IMR-90 (cell line): ENCODE measurements around the gene ASB13. TPM values are rescaled to one million over a fixed set of nuclear protein-coding genes. Genes with fewer than 3 reads are reported as not detected.

Experiments used
- ATAC-seq: fragments of 200-7000 bp; cut with Tn5 transposase; 2 replicates; pipeline ENCODE4 v1.9.1; 2020; ENCODE audit warnings: low read depth, mild to moderate bottlenecking, moderate library complexity
- BruUV-seq: library from RNA; stranded (reverse); fragments of 400-500 nt; replicated peaks from 2 replicates; lab custom pipeline; 2021; lab: Mats Ljungman, UMichigan
- CTCF ChIA-PET: fragments of 300-600 bp; formaldehyde crosslinking; extraction: SDS; loops from one replicate; lab custom pipeline; 2021; ENCODE audit warnings: antibody characterized with exemption; lab: Yijun Ruan, JAX
- POLR2A ChIA-PET: fragments of 300-600 bp; sonication (Branson Sonifier 250); formaldehyde crosslinking; loops from one replicate; lab custom pipeline; 2022; ENCODE audit warnings: antibody characterized with exemption; ENCODE audit not compliant: unreplicated experiment; lab: Charles Lee
- DNase-seq: peaks from one replicate; pipeline ENCODE4 v3.0.0; 2013
- H2AFZ ChIP-seq: replicated peaks from 2 replicates; pipeline ENCODE3; 2013; ENCODE audit warnings: low read length, mild to moderate bottlenecking; ENCODE audit not compliant: poor library complexity
- H2AK5ac ChIP-seq: 2 replicates; pipeline ENCODE4 v1.6.1; 2013; ENCODE audit warnings: low read depth, low read length, inconsistent platforms
- H2AK9ac ChIP-seq: replicated peaks from 2 replicates; pipeline ENCODE3; 2013; ENCODE audit warnings: mild to moderate bottlenecking, low read depth, low read length, moderate library complexity; ENCODE audit not compliant: poor library complexity
- H2BK120ac ChIP-seq: 2 replicates; pipeline ENCODE4 v1.6.1; 2013; ENCODE audit warnings: low read depth, low read length, inconsistent platforms
- H2BK15ac ChIP-seq: 3 replicates; pipeline ENCODE4 v1.6.1; 2013; ENCODE audit warnings: low read depth, low read length, inconsistent platforms
- H2BK20ac ChIP-seq: 2 replicates; pipeline ENCODE4 v1.6.1; 2013; ENCODE audit warnings: low read depth, mild to moderate bottlenecking, inconsistent platforms, low read length, moderate library complexity
- H2BK5ac ChIP-seq: 2 replicates; pipeline ENCODE4 v1.6.1; 2013; ENCODE audit warnings: mild to moderate bottlenecking, low read depth, low read length, inconsistent platforms; ENCODE audit not compliant: poor library complexity, severe bottlenecking
- H3K14ac ChIP-seq: replicated peaks from 2 replicates; pipeline ENCODE4 v1.6.1; 2013; ENCODE audit warnings: low read depth, low read length, inconsistent platforms
- H3K18ac ChIP-seq: 2 replicates; pipeline ENCODE4 v1.6.1; 2013; ENCODE audit warnings: low read depth, low read length, control low read depth
- H3K23ac ChIP-seq: 2 replicates; pipeline ENCODE4 v1.6.1; 2013; ENCODE audit warnings: low read depth, low read length, inconsistent platforms
- H3K27ac ChIP-seq: 2 replicates; pipeline ENCODE4 v1.5.1; 2013; ENCODE audit warnings: mild to moderate bottlenecking, control low read depth, low read length; ENCODE audit not compliant: insufficient read depth
- H3K27me3 ChIP-seq: 2 replicates; pipeline ENCODE4 v1.6.1; 2013; ENCODE audit warnings: low read length; ENCODE audit not compliant: control insufficient read depth, insufficient read depth
- H3K36me3 ChIP-seq: 2 replicates; pipeline ENCODE4 v1.6.1; 2013; ENCODE audit warnings: low read length, mixed read lengths; ENCODE audit not compliant: control insufficient read depth, insufficient read depth
- H3K4ac ChIP-seq: 2 replicates; pipeline ENCODE4 v1.6.1; 2013; ENCODE audit warnings: low read depth, low read length, inconsistent platforms
- H3K4me1 ChIP-seq: 2 replicates; pipeline ENCODE4 v1.6.1; 2013; ENCODE audit warnings: low read length, mixed read lengths; ENCODE audit not compliant: control insufficient read depth, insufficient read depth
- H3K4me2 ChIP-seq: 2 replicates; pipeline ENCODE4 v1.6.1; 2013; ENCODE audit warnings: low read depth, mild to moderate bottlenecking, control low read depth, low read length, moderate library complexity
- H3K4me3 ChIP-seq: 2 replicates; pipeline ENCODE4 v1.5.1; 2013; ENCODE audit warnings: low read depth, mild to moderate bottlenecking, control low read depth, low read length, moderate library complexity; ENCODE audit not compliant: insufficient read depth
- H3K56ac ChIP-seq: 2 replicates; pipeline ENCODE4 v1.6.1; 2013; ENCODE audit warnings: low read length, inconsistent platforms; ENCODE audit not compliant: insufficient read depth; ENCODE audit errors: extremely low read depth
- H3K79me1 ChIP-seq, 2 experiments: 2 replicates each; pipeline ENCODE4 v1.6.1; 2013; ENCODE audit warnings: low read length in 2 of 2, inconsistent platforms in 1 of 2, low read depth in 1 of 2
- H3K9ac ChIP-seq: 2 replicates; pipeline ENCODE4 v1.6.1; 2013; ENCODE audit warnings: low read depth, low read length, control low read depth
- H3K9me1 ChIP-seq: 2 replicates; pipeline ENCODE4 v1.6.1; 2013; ENCODE audit warnings: low read length, inconsistent platforms; ENCODE audit not compliant: insufficient read depth
- H3K9me3 ChIP-seq: 2 replicates; pipeline ENCODE4 v1.6.1; 2013; ENCODE audit warnings: low read length; ENCODE audit not compliant: control insufficient read depth, insufficient read depth
- H4K20me1 ChIP-seq: 2 replicates; pipeline ENCODE4 v1.6.1; 2013; ENCODE audit warnings: low read length, inconsistent platforms; ENCODE audit not compliant: insufficient read depth
- H4K5ac ChIP-seq: 2 replicates; pipeline ENCODE4 v1.6.1; 2013; ENCODE audit warnings: mild to moderate bottlenecking, low read depth, low read length, control low read depth
- H4K8ac ChIP-seq, 2 experiments: 2 replicates each; pipeline ENCODE4 v1.6.1; 2013; ENCODE audit warnings: low read depth in 2 of 2, low read length in 2 of 2, control low read depth in 1 of 2, inconsistent platforms in 1 of 2
- H4K91ac ChIP-seq: 2 replicates; pipeline ENCODE4 v1.6.1; 2013; ENCODE audit warnings: low read depth, low read length, inconsistent platforms; ENCODE audit not compliant: insufficient read depth
- BHLHE40 ChIP-seq: fragments of 150-350 bp; IDR thresholded peaks from 2 replicates; pipeline ENCODE4 v1.6.1; 2016; ENCODE audit warnings: mild to moderate bottlenecking, low read depth, low read length
- CEBPB ChIP-seq: IDR thresholded peaks from 2 replicates; pipeline ENCODE4 v1.6.1; 2012; ENCODE audit warnings: low read depth, low read length, improper control_type of control experiment
- ELK1 ChIP-seq: fragments of 150-350 bp; IDR thresholded peaks from 2 replicates; pipeline ENCODE4 v1.6.1; 2016; ENCODE audit warnings: low read depth, mild to moderate bottlenecking, low read length, moderate library complexity, borderline replicate concordance
- FOS ChIP-seq: fragments of 150-350 bp; IDR thresholded peaks from 2 replicates; pipeline ENCODE4 v1.6.1; 2016; ENCODE audit warnings: low read depth, low read length
- MAFK ChIP-seq: IDR thresholded peaks from 2 replicates; pipeline ENCODE4 v1.6.1; 2012; ENCODE audit warnings: low read depth, low read length, improper control_type of control experiment
- MAZ ChIP-seq: IDR thresholded peaks from 2 replicates; pipeline ENCODE4 v1.6.1; 2012; ENCODE audit warnings: low read depth, mild to moderate bottlenecking, low read length, improper control_type of control experiment, moderate library complexity, borderline replicate concordance
- MXI1 ChIP-seq: IDR thresholded peaks from 2 replicates; pipeline ENCODE4 v1.6.1; 2012; ENCODE audit warnings: low read depth, mild to moderate bottlenecking, low read length, moderate library complexity, borderline replicate concordance
- NFE2L2 ChIP-seq: fragments of 150-350 bp; IDR thresholded peaks from 2 replicates; pipeline ENCODE4 v1.6.1; 2016; ENCODE audit warnings: low read depth, mild to moderate bottlenecking, low read length
- POLR2A ChIP-seq: IDR thresholded peaks from 2 replicates; pipeline ENCODE4 v1.6.1; 2012; ENCODE audit warnings: mild to moderate bottlenecking, low read depth, low read length
- RAD21 ChIP-seq: IDR thresholded peaks from 2 replicates; pipeline ENCODE4 v1.6.1; 2012; ENCODE audit warnings: low read length, improper control_type of control experiment
- RCOR1 ChIP-seq: IDR thresholded peaks from 2 replicates; pipeline ENCODE4 v1.6.1; 2012; ENCODE audit warnings: mild to moderate bottlenecking, low read length, improper control_type of control experiment; ENCODE audit not compliant: insufficient replicate concordance
- RFX5 ChIP-seq: IDR thresholded peaks from 2 replicates; pipeline ENCODE4 v1.8.0; 2012; ENCODE audit warnings: low read depth, mild to moderate bottlenecking, low read length, moderate library complexity
- SMC3 ChIP-seq: fragments of 150-350 bp; IDR thresholded peaks from 2 replicates; pipeline ENCODE4 v1.6.1; 2016; ENCODE audit warnings: low read depth, mild to moderate bottlenecking, antibody characterized with exemption, low read length, moderate library complexity
- USF2 ChIP-seq: fragments of 150-350 bp; IDR thresholded peaks from 2 replicates; pipeline ENCODE4 v1.6.1; 2017; ENCODE audit warnings: mild to moderate bottlenecking, antibody characterized with exemption, low read length, low read depth
- WGBS, 2 experiments: methylation state at CpG; one replicate each; pipeline versions ENCODE4 v1.1.5 to v1.1.7; 2013; ENCODE audit warnings: missing lambda C conversion rate in 2 of 2; ENCODE audit not compliant: insufficient read length in 1 of 2; ENCODE audit errors: extremely low coverage in 2 of 2; 5-methylcytosine and 5-hydroxymethylcytosine counted together
- dilution Hi-C: fragments of 300-500 bp; cut with HindIII; formaldehyde crosslinking; loops from one replicate; pipeline ENCODE4 v1.14.3; 2018; ENCODE audit warnings: low sequenced_read_pairs; ENCODE audit not compliant: unreplicated experiment
- in situ Hi-C: fragments of 300-500 bp; cut with MboI; formaldehyde crosslinking; loops from 3 replicates; pipeline ENCODE4 v1.14.3; 2019; ENCODE audit warnings: low sequenced_read_pairs, inconsistent platforms, mixed read lengths
- intact Hi-C: fragments of 100-400 bp; cut with micrococcal nuclease; formaldehyde crosslinking; loops from 2 replicates; pipeline ENCODE4 v1.10.0; 2022
- polyA plus RNA-seq, 3 experiments: library from polyadenylated mRNA; depleted of rRNA; stranded (reverse); fragments of >200 nt; gene quantifications; 2 replicates each; pipeline ENCODE4 v1.2.3, GENCODE V29; 2012; ENCODE audit warnings: low replicate concordance in 1 of 3
- total RNA-seq: library from RNA; depleted of rRNA; stranded (reverse); fragments of >200 nt; gene quantifications from 2 replicates; pipeline ENCODE4 v1.2.3, GENCODE V29; 2012

Gene ASB13
- total and polyA plus RNA-seq, 2 of the 4 experiments (the other 2 are of a cell fraction) = 4.6 to 6.3 TPM

GRCh38 chr10:5606321-5606720 lies 60.1 kb downstream of the ASB13 start:
- no peak overlapping the region for H3K27ac ChIP-seq
- no peaks in the 10 kb centered on the region for H3K79me1 ChIP-seq
- no peak overlapping the region; the same call in 1 of the 2 replicates for H2AK5ac ChIP-seq
- peak overlapping the region; percentile 28 for H2AFZ ChIP-seq
- no peak overlapping the region for H3K4ac ChIP-seq
- H3K4me1 ChIP-seq = peaks cover 1% of the 10 kb centered on the region; the same call in 1 of the 2 replicates
- H3K27me3 ChIP-seq = no peaks in the 10 kb centered on the region; the same call in 1 of the 2 replicates
- dilution Hi-C loops = no loop called here
- no peak overlapping the region for H4K5ac ChIP-seq
- no peaks in the 10 kb centered on the region for H3K36me3 ChIP-seq
- H4K20me1 ChIP-seq = no peaks in the 10 kb centered on the region
- 87% methylated on average over 2 of the region's 8 CpGs; no CpG with 5 or more reads in 1 of the 2 experiments for WGBS, 2 experiments
- no peak overlapping the region for H2BK15ac ChIP-seq
- in situ Hi-C loops = loop anchor here (25.0 kb wide), 1 partner anchor 769 kb away; the partner anchor contains the start of gene AKR1E2
- no peak overlapping the region for H3K4me2 ChIP-seq
- no peak overlapping the region for H4K91ac ChIP-seq
- ATAC-seq = no peak
- no peak for DNase-seq
- H3K14ac ChIP-seq = no peak overlapping the region
- H2BK5ac ChIP-seq = no peak overlapping the region
- no peak overlapping the region for H3K23ac ChIP-seq
- intact Hi-C loops = no loop called here
- H3K56ac ChIP-seq = no peak overlapping the region
- no peak overlapping the region for H2AK9ac ChIP-seq
- POLR2A ChIA-PET = no interaction called here
- no peak overlapping the region for H2BK20ac ChIP-seq
- no peaks in the 10 kb centered on the region for H3K9me3 ChIP-seq
- no peaks in the 10 kb centered on the region for H3K9me1 ChIP-seq
- H3K18ac ChIP-seq = no peak overlapping the region
- no peak overlapping the region for H2BK120ac ChIP-seq
- BruUV-seq = no TSS peak
- CTCF ChIA-PET = interaction anchor here (0.7 to 1.1 kb wide), 2 partner anchors 17 to 172 kb away, joined by 3 to 4 read pairs; no protein-coding TSS in a partner anchor
- H4K8ac ChIP-seq = no peak overlapping the region
- H3K4me3 ChIP-seq = no peak overlapping the region
- TF ChIP-seq BHLHE40 = no peak
- no peak for TF ChIP-seq NFE2L2
- no peak for TF ChIP-seq MXI1
- no peak for TF ChIP-seq ELK1
- TF ChIP-seq RAD21 = no peak
- TF ChIP-seq SMC3 = no peak
- TF ChIP-seq FOS = no peak
- TF ChIP-seq USF2 = no peak
- no peak for TF ChIP-seq RCOR1
- TF ChIP-seq RFX5 = no peak
- TF ChIP-seq CEBPB = no peak
- TF ChIP-seq MAFK = no peak
- no peak for TF ChIP-seq POLR2A
- no peak for TF ChIP-seq MAZ
- no peak overlapping the region for H3K9ac ChIP-seq
